HG03457 (cell line): Measurements from ENCODE around the gene SIRPA.
A peak's percentile ranks its signal among the peaks of the same experiment; 100 is the strongest.

Experiments used
- ATAC-seq: cut with Tn5 transposase; IDR thresholded peaks from one replicate; pipeline ENCODE4 v1.9.1; 2021; ENCODE audit warnings: moderate number of reproducible peaks; ENCODE audit not compliant: unreplicated experiment

The SIRPA gene

DNA sequence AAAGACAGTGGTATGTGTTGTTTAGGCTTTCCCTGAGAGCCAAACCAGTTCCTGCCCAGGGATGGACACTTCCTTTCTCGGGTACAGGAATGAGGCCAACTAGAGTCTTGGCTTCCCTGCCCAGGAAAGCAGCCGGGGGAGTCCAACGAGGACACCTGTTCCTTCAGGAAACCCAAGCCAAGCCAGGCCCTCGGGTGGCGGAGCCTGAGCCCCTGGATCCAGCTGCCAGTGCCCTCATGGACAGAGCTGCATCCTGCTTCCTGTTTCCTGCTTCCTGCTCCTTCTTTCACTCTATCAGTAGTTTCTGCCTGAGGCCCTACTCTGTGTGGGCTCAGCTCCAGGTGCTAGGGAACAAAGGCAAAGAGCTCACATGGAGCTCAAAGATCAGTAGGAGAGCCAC, 7.9 kb upstream of the SIRPA start:
- no peak for ATAC-seq

DNA sequence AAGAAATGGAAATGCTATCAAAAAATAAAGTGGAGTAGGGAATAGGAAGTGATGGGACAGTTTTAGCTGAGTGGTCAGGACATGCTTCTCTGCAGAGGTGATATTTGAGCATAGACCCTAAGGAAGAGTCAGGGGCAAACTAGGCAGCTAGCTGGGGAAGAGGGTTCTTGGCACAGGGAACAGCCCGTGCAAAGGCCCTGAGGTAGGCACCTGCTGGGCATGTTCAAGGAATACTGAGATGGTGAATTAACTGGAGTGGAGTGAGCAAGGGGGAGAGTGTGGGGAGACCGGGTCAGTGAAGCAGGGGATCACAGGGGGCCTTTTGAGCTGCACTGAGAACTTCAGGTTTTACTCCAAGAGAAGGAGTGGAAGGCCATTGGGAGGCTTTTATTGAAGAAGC, 7.5 kb upstream of the SIRPA start:
- no peak for ATAC-seq

DNA sequence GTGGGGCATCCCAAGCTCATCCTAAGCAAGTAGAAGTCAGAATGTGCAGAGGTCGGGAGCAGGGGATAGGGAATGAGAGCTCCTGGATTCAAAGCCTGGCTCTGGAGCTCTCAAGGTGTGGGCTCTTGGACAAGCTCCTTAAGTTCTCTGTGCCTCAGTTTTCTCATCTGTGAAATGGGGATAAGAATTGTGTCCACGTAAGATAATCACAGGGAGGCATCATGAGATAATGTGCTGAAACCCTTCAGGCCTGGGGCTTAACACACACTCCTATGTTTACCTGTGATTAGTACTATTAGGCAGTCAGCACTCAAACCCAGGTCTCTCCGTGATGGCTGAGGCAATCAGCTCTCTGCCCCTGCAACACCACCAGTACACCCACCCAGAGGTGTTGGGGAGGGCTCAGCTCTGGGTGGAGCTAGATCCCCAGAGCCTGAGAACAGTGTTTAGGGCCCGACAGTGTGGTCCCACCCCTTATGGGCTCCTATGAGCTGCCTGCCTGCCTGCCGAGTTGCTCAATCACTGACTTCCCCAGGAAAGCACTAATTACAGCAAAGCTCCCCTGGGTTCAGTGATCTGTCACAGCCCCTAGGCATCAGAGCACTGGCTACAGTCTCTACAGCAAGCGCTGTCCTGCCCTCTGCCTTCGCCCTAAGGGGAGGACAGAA, 6.3 kb upstream of the SIRPA start:
- no peak for ATAC-seq

DNA sequence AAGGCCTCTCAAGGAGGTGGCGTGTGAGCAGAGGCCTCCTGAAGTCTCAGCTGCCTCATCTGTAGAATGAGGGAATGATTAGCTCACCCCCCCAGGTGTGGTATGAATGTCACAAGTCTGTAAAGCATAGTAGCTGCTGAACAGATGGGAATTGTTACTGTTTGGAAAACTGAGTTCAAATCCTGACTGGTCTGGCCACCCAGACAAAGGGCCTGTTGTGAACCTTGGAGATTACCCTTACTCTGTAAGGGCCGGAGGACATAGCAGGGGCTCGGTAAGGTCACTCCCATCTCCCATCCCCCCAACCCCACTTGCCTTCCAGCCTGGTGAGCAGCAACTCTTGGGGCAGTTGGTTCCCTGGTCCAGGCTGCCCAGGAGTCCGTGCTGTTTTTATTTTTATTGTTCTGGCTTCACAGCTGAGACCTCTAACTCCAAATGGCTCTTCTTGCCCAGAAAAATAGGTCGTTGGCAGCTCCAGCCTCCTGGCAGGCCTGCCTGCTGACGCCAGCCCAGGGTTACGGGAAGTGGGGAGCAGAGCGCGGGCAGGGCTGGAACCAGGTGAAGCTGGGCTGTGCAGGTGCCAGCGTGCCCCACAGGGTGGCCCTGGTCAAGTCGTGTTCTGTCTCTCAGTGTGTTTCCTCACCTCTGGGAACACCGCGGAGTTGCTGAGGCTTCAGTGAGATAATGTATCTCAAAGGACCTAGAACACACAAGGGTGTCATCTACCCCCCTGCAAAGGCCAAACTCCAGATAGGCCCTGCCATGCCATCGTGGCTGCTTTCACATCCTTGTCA, 4.5 kb upstream of the SIRPA start:
- ATAC-seq = no peak

DNA sequence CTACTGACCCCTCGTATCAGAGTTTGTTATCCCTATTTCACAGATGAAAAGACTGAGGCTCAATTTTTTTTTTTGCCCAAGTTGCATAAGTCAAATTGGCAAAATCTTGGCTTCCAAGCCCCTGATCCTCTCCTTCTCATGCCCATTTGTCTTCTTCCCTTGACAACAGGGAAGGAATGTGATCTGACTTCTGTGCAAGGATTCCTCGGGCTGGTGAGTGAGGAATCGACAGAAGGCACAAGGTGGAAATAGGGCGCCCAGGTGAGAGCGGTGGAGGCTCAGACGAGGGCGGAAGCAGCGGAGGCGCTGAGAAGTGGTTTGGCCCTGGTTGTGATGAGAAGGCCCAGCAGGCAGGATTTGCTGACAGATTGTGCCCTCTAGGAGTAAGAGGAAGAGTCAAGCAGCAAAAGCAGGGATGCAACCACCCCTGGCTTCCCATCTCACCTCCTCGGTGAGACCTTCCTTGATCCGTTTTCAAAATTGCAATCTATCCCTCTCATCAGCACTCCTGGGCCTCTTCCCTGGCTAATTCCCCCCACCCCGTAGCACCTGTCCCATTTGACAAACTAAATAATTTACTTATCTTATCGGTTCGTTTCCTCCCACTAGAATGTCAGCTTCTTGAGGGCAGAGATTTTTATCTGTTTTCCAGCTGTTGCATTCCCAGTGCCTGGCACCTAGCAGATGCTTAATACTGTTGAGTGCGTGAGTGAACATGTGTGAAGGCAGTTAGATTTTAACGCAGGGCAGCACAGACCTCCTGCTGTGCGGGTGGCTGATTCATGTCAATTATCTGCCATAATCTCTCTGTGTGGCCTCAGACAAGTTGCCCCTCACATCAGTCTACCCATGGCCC, 3.7 kb upstream of the SIRPA start:
- ATAC-seq = no peak

DNA sequence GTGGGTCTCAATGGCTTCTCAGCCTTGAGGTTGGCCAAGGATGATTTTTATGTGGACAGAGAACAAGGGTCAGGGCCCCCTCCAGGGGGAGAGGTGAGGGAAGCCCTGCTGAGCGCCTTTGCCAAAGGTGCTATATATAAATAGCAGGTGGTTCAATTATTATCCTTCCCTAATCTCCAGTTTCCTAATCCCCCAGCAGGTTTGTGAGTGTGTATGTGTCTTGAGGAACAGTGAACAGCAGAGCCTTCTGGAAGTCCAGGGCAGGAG, 3.2 kb upstream of the SIRPA start:
- ATAC-seq = no peak

DNA sequence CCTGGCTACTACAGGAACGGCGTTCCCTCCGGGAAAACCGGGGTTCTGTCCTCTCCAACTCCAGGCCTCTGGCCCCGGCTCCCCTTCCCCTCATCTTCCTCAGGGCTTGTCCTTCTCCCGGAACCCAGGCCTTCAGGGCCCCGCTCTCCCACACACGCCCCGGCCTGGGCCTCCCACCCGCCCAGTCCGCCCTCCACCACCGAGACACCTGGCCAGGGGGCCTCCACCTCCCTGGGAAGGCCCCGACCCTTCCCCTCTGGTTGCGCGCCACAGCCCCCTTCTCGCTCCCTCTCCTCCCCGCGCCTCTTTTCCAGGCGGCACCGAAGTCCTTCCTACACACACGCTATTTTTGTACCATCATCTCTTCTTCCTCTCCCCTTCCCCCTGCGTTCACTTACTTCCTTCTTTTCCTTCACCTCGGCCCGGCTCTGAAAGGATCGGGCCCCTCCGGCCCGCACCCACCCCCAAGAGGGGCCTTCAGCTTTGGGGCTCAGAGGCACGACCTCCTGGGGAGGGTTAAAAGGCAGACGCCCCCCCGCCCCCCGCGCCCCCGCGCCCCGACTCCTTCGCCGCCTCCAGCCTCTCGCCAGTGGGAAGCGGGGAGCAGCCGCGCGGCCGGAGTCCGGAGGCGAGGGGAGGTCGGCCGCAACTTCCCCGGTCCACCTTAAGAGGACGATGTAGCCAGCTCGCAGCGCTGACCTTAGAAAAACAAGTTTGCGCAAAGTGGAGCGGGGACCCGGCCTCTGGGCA, 1.3 kb upstream of the SIRPA start:
- ATAC-seq = no peak

DNA sequence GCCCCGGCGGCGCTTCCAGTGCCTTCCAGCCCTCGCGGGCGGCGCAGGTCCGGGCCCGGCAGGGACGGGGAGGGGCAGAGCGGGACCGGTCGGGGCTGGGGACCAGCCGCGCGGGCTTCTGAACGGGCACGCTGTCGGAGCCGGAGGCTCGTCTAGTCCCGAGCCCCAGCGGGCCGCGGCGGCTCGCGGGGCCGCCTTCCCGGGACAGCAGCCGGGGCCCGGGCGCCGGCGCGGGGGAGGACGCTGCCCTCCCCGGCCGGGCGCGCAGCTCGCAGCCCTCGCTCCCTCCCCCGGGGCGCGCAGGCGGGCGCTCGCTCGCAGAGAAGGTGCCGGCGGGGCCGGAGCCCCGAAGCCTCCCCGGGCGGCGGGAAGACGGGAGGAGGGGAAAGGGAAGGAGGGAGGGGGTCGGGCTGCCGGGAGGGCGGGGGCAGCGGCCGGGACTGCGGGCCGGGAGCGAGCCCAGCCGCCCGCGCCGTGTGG, 696 bp upstream of the SIRPA start:
- ATAC-seq = no peak

DNA sequence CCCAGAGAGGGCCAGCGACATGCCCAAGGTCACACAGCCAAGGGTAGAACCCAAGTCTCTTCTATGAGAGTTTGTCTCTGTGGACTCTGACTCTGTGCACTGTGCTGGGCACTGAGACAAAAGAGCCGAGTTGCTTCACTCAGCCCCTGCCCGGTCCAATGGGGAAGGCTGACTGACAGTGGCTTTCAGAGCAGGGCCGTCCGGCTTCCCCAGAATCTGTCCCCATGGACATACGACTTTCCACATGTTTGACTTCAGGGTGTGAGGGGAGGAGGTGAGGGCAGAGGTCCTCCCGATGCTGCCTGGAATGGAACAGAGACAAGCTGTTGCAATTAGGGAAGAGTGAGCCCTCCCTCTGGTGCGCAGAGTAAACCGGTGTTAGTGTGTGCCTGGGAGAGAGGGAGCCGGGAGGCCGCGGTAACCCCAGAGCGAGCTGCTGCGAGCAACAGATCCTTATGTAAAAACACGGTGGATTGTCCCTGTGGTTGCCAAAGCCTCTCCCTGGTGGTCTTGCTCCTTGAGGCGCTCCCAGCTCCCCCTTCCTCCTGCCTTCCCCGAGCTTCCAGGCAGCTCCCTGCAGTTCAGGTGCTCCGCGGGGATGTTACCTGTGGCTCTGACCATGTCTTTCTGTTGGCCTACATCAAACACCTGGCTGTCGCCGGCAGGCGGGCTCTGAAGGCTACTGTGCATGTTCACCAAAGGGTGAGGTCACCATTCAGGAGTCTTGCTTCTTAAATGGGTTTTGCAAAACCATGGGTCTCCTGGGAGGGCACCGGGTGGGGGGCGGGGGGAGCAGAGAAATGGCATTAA, 672 bp downstream of the SIRPA start:
- no peak for ATAC-seq

DNA sequence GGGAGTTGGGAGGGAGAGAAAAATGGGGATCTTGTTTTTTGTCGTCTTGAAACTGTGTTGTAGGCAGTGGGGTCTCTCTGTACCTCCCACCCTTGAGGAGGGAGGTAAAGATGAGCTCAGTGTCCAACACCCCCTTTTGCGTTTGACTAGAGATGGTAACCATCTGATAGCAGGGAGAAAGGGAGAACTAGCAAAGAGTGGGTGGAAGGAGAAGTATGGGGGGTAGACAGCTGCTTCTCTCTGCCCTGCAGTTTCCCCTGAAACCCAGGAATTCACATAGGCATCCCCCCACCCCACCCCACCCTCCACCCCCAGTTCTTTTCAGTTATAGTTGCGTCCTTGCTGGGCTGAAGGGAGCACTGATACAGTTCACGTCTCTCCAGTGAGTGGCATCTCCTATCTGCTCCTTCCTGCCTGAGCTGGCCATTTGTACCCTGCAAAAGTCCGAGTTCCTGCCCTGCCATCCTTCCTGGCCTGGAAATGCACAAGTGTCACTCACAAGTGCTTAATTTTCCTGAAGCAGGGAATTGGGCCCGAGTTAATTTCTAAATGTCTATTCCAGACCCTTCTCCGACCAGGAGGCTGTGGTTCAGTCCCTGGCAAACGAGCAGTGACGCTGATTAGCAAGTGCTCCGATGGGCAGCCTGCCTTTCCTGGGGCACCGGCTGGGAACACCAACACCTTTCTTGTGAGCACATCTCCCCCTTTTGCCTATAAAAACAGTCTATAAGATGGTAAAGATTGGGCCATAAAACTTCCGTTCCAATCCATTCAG, 1.5 kb downstream of the SIRPA start:
- no peak for ATAC-seq

DNA sequence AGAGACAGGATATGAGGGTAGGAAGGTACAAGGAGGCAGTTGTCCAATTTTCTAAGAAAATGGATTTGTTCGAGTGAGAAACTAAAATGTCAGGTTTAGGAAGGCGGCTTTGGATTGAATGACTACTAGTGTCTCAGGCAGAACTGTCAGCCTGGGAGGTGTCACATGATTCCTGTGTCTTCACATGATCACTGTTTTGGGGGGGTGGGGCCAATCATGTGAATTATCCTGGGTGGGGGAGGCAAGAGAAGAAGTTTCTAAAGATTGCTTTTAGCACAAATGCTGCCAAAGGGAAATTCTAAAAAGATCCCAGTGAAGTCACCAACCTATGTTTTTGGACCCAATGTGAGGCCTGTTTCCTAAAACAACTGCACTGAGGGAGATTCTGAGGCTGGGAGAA, 2.3 kb downstream of the SIRPA start:
- ATAC-seq = no peak

DNA sequence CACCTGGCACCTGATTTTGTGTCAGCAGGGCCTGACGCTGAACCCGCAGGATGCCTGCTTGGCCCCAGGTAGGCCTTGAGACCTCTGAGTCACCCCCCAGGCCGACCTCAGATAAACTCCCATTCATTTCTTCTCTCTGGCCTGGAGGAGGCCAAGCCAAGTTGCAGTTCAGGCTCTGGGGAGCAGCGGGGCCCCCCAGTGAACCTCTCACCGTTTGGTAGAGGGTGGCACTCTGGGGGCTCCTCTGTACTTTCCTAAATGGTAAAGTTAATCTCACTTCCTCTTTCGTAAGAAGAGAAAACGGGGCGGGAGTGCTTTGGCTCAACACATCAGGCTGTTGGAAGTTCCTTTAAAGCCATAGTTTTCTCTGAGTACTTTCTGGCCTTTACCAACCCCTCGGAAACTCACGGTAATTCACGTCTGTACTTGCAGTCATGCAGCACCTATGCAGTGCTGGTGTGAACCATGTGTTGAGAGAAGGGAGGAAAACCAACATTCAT, 2.8 kb downstream of the SIRPA start:
- ATAC-seq = peak; percentile 37

DNA sequence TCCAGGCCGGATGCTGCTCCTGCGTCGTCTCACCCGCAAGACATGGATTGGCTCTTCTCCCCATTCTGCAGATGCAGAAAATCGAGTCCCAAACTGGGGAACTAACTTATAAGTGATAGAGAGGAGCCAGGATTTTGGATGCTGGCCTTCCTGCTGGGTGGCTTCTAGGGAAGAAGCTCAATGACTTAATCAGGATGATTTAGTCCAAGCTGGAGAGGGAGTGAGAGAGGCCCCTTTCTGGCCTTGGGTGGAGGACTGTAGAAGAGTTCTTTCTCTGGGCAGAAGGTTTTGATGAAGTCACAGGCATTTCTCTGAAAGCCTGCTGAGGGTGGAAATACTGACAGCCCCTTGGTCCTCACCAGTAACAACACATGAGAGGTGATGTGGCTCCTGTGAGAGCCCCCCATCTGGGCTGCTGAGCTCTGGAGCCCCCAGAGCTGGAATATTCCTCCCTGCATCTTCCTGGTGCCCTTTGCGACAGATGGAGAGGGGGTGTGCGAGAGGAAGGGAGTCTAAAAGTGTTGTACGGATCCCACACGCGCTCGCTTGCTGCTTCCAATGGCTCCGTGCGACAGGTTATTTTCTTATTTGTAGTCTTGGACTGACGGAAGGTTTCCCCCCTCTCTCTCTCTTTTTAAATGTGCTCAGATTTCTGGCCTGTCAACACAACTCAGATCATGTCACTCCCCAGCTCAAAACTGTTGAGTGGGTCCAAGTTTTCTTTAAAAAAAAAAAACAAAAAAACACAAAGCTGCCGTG, 3.5 kb downstream of the SIRPA start:
- no peak for ATAC-seq

DNA sequence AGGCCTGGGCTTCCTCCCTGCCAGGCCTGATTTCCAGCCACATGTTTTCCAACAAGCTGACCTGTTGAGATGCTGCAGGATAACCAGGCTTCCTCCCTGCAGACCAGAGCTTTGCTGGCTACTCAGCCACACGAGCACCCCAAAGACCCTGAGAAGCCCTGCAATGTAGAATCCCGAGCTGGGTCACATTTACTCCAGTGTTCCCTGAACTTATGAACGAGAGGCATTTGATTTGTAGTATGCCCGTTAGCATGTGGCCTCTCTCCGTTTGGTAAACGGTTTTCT, 4.0 kb downstream of the SIRPA start:
- ATAC-seq = no peak

DNA sequence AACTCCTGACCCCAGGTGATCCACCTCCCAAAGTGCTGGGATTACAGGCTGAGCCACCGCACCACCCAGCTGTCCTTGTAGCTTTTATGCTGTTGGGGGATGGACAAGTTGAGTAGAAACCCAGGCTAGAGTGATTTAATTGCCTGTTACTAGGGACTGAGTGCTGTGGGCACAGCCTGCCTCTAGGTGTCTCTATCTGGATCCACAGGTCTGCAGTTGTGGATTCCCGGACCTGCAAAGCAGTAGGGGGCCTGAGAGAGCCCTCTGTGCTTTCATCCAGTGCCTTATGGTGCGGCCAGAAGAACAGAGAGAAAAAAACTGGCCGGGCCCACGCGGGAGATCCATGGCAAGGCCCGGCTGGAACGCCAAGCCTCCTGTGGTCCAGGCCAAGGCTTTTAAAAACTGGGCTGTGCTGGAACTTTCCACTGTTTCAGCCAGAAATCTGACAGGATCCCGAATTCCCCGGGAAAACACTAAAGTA, 5.2 kb downstream of the SIRPA start:
- ATAC-seq = no peak

DNA sequence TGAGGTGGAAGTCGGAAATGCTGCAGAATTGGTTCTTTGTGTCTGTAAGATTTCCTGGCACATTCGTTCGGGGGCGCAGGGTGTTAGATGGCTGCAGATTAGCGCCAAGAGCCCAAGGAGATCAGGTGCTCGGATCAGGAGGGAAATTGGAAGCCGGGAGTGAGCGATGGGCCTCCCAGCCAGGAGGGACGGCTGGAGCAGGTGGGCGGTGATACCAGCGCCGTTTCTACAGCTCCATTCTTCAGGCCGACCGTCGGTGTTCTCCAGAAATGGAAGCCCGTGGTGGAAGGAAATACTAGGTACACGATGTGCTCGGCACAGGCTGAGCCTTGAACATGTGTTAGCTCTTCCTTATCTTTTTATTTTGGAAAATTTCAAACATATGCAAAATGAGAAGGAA, 6.5 kb downstream of the SIRPA start:
- no peak for ATAC-seq

DNA sequence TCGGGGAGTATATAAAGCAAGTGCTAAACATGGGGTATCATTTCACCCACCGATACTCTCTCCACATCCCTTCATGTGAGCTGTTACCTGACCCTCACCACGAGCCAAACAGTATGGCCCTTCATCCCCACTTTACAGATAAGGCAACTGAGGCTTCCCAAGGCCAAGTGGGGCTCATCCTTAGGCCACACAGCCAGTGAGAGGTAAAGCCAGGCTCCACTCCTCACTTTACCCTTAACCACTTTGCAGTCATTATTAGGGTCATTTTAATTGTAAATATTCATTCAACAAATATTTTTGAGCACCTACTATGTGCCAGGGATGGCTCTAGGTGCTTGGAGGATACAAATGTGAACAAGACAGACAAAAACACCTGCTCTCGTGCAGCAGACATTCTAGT, 7.0 kb downstream of the SIRPA start:
- ATAC-seq = no peak

DNA sequence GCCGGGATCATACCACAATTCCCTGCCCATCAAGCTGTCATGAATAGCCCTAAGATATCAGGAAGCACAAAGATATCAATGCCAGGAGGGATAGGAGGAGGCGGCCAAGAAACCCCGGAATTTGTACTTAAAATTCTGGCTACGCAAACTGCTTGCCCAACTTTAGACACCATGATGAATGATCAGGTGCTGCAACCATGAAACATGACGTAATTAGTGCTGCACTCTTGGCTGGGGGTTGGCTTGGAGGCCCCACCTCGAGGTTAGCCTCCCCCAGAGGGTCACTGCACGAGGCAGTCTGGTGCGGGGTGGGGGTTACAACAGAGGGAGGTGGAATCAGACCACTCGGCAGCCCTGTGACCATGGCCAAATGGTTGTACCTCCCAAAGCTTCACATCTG, 8.9 kb downstream of the SIRPA start:
- no peak for ATAC-seq

DNA sequence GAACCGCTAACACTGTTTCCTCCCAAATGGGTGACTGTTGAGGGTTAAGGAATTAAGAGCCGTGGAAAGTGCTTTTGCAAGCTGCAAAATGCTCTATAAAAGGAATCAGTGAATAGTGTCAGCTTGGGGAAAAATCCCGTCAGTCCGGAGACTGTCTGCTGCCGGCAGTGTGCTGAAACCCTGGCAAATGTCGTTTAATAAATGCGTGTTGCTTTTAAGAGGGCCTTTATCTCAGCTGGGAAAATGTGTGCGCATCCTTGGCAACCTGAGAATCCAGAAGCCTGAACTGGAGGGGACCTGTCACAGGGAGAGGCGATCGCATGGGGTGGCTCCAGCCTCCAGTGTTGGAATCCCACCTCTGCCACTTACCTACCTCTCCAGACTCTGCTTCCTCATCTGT, 9.8 kb downstream of the SIRPA start:
- ATAC-seq = no peak
